NCI-H345 (cell line): ENCODE data around the gene LRP1.

ENCODE experiments used
- DNase-seq: peaks from one replicate; lab custom pipeline; 2025; lab: John Stamatoyannopoulos, UW

The LRP1 gene

DNA sequence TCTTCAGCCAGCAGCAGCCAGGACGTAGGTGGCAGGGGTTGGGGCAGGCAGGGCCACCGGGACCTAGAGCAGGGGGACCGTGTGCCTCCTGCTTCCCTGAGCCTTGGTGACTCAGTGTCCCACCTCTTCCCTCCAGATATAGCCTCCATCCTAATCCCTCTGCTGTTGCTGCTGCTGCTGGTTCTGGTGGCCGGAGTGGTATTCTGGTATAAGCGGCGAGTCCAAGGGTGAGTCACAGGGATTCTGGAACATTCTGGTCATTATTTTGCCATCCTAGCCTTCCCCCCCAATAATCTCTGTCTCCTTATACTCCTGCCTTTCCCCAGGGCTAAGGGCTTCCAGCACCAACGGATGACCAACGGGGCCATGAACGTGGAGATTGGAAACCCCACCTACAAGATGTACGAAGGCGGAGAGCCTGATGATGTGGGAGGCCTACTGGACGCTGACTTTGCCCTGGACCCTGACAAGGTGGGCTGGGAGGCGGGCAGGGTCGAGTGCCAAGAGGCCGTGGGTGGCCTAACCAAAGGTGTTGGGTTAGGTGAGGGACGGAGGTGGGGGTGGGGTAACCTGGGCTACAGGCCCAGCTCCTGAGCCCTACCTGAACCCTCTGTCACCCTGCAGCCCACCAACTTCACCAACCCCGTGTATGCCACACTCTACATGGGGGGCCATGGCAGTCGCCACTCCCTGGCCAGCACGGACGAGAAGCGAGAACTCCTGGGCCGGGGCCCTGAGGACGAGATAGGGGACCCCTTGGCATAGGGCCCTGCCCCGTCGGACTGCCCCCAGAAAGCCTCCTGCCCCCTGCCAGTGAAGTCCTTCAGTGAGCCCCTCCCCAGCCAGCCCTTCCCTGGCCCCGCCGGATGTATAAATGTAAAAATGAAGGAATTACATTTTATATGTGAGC, 83.8 kb downstream of the LRP1 start:
- DNase-seq: no peak

DNA sequence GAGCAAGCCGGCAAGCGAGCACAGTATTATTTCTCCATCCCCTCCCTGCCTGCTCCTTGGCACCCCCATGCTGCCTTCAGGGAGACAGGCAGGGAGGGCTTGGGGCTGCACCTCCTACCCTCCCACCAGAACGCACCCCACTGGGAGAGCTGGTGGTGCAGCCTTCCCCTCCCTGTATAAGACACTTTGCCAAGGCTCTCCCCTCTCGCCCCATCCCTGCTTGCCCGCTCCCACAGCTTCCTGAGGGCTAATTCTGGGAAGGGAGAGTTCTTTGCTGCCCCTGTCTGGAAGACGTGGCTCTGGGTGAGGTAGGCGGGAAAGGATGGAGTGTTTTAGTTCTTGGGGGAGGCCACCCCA, 84.4 kb downstream of the LRP1 start:
- no peak for DNase-seq

DNA sequence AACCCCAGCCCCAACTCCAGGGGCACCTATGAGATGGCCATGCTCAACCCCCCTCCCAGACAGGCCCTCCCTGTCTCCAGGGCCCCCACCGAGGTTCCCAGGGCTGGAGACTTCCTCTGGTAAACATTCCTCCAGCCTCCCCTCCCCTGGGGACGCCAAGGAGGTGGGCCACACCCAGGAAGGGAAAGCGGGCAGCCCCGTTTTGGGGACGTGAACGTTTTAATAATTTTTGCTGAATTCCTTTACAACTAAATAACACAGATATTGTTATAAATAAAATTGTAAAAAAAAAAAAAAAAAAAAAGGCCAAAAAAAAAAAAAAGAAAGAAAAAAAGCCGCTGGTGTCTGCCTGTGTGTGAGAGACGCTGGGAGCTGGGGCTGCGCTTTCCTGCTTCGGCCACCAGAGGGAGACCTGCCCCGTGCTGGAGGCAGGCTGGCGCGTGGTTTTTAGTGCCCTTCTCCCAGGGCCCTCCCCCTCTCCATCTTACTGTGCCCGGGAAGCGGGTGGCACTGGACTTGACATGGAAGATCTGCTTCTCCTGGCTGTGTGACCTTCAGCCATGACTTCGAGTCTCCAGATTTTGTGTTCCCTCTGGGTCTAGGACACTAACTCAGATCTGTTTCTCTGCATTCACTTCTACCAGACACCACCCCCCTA, 84.9 kb downstream of the LRP1 start:
- DNase-seq: peak; percentile 85

DNA sequence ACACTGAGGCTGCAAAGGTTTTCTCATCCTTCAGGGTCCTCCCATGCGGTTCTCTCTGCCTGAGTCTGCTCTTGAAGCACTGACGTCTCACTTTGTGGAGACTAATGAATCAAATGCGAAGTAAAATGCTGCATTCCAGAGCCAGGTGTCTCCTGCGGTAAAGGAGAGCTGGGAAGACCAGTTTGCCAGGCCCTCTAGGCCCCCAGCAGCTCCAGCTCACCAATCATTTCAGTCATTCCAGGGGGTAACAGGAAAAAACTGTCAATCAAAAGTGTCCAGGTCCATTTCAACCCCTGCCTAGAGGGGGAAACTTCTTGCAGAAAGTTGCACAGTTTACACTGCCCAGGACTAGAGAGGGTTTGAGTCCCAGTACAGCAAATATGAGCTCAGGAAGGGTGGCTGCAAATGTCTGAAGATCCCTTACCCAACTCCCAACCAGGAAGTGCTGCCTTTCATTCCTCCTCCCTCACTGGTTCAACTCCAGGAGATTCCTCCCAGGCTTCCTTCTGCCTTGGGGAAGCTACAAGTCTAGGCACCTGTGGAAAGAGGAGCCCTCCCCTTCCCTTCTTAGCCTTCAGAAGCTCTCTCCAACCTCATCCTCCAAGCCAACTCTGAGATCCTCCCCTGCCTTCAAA, 85.6 kb downstream of the LRP1 start:
- DNase-seq: no peak

DNA sequence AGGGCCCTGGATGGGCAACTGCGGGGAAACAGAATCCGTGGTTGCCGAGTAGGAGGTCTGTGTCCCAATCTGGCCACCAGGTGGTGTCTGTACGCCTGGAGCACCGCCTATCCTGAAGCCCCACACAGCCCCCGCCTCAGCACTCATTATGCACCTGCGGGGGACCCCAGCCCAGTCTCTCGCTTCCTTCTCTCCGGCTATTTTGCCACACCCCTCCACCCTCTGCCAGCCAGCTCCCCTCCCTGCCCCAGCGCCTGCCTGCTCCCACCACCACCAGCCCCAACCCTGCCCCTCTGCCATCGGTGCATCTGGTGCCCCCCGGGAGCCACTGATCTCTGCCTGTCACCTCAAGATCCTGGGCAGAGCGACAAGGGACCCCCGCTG, 86.1 kb downstream of the LRP1 start:
- DNase-seq: peak; percentile 80

DNA sequence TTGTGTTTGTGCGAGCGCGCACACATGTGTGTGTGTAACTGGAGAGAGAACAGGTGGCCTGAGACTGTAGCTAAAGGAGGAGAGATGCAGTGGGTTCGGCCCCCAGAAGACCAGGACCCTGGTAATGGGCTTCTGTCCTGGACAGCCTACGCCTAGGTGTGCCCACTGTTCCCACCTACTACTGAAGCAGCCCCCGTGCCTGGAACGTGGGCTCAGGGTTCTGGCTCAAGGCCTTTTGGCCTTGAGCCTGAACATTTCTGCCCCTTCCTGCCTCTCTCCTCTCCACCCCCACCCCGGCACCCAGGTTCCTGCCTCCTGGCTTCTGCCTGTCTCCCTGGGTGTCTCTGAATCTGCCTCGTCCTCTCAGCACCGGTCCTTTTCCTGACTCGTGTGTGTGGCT, 86.8 kb downstream of the LRP1 start:
- DNase-seq: no peak

DNA sequence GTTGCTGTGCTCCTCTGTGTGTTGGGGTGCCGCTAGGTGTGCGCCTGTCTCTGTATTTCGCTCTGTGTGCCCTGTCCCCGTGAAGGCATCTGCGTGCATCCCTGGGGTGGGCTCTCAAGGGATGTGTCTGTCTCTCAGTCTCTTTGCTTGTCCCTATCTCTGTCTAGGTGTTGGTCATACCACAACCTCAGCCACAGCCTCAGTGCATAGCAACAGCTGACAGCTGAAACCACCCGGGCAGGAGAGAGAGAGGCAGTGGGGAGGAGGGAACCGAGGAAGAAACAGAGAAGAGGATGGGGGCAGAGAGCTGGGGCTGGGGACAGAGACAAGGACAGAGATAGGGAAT, 87.4 kb downstream of the LRP1 start:
- peak; percentile 12 for DNase-seq

DNA sequence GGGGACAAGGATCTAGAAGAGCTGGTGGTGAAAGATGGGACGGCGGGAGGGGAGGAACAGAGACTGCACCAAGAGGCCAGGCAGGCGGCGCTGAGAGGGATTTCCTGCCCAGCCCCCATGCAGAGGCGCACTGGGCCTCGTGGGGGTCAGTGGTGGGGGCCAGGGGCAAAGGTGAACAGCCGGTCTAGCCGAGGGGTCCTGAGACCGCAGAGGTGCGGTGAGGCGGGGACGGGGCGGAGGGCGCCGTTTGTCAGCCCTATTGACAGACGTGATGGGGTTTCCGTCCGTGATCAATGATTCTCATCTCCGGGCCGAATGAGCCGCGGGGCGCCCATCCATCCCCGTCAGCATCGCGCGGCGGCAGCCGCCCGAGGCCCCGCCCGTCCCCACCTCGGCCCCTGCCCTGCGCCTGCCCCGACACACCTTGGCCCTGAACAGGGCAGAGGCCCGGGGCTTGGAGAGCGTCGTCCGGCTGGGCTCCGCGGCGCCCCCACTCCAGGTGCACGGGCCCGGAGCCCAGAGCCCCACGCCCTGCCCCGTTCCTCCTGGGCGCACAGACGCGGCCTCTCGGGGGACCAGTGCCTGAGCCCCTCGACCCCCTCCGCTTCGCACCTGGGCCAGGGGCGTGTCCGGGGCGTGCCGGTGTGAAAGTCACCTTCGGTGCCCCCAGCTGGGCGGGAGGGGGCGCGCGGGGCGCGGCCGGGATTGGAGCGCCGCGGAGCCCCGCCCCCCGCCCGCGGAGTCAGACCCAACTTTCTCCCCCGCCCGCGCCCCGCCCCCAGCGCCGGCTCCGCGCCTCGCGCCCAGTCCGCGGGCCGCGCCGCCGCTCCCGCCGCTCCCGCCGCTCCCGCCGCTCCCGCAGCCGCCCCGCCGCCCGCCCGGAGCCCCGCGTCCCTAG, 88.0 kb downstream of the LRP1 start, which contains the start of gene NXPH4:
TSS of gene NXPH4 (plus strand) at position 781 of the 898 bp plus-strand sequence. CDS start 176 bp downstream, outside the sequence.
- DNase-seq: peak; percentile 68

DNA sequence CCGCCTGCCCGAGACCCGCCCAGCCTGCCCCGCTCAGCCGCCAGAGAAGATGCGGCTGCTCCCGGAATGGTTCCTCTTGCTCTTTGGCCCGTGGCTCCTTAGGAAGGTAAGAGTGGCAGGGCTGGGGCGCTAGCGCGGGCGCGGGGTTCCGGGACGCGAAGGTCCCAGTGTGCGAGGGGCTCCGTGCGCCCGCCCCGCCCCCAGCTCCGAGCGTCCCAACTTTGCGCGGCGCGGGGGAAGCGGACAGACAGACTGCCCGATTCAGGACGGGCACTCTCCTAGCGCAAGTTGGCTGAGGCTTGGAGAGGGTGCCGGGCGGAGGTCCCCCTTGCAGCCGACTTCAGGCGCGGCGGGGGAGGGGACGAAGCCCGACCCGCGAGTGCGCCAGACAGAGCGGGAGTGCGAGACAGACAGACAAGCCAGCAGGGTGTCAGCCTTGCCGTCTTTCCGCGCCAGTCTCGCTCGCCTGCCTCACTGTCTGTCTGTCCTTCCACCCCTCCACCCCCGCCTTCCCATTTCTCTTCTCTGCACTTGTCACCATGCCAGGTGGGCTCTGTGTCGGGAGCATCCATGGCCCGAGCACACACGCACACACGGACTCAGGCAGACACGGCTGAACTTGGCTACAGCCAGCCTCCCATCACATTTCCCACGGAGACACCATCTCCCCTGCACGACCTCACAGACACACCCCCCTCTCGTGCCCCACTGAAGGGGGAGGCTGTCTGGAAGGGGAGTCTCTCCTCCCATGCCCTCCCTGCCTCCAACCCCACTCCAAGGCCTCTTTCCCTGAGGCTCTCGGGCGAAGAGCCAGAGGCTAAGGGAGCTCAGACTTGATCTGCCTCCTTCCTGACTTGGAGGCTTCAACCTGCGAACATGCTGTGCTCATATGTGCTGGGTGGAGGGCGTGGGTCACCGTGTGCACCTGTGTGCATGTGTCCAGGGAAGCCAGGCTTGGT, 88.9 kb downstream of the LRP1 start:
- peak; percentile 26 for DNase-seq

DNA sequence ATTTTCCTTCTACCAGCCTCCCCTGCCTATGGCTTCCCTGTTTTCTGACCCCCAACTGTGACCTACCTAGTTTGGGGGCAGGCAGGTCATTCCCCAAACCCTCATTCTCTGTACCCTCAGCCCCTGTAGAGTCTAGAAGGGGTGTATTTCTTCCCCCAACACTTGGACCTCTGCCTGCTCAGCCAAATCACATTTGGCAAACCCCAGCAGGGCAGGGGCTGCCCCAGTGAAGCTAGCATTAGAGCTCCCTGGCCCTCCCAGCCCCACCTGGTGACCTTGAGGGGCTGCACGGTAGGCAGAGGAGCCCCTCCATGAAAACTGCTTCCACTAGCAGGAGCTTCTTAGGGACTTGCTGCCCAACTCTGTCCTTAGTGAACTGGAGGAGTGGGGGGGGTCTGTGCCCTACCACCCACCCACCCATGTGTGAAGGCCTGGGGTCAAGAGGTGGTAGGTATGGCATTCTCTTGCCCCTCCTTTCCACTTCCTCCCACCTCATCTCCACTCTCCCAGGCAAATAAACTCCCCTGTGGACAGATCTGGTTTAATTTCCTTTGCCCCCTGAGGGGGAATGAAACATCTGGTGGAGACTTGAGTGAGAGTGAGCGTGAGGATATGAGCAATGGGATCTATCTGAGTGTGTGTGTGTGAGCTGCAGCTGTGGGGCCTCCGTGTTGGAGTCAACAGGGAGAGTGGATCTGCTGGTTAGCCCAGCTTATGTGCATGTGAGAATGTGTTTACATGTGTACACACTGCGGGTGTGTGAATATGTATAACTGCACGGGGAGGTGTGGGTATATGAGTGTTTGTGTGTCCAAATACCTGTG, 90.0 kb downstream of the LRP1 start:
- DNase-seq: no peak

DNA sequence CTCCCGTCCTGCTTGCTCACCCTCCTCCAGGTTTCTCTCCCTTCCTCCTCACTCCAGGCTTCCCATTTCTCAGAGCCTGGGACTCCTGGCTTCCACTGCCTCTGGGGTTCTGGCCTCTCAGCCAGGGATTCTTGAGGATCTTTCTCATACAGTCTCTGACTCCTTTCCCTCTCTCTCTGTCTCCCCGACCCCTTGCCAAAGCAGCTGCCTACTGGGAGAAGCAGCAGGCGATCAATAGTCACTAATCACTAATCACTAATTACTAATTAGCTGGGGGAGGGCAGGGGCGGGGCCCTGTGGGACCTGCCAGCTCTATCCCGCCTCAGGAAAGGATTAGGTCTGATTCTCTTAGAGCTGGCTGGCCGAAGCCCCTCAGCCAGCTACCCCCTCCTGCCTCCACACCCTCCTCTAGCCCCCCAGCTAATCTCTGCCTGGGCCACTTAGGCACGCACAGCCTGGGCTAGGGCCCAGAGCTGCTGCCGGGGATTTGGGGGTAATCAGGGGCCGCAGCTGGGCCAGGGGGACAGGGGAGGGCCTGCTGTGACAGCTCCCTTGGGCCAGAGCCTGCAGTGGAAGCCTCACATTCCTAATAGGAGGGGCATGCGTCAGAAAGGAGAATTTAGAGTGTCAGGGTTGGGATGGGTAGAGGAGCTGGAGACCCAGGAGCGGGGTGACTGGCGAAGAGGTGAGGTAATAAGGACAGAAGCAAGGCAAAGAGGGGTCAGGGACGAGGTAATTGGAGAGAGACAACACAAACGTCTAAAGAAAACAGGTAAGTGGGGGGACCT, 91.1 kb downstream of the LRP1 start:
- no peak for DNase-seq

DNA sequence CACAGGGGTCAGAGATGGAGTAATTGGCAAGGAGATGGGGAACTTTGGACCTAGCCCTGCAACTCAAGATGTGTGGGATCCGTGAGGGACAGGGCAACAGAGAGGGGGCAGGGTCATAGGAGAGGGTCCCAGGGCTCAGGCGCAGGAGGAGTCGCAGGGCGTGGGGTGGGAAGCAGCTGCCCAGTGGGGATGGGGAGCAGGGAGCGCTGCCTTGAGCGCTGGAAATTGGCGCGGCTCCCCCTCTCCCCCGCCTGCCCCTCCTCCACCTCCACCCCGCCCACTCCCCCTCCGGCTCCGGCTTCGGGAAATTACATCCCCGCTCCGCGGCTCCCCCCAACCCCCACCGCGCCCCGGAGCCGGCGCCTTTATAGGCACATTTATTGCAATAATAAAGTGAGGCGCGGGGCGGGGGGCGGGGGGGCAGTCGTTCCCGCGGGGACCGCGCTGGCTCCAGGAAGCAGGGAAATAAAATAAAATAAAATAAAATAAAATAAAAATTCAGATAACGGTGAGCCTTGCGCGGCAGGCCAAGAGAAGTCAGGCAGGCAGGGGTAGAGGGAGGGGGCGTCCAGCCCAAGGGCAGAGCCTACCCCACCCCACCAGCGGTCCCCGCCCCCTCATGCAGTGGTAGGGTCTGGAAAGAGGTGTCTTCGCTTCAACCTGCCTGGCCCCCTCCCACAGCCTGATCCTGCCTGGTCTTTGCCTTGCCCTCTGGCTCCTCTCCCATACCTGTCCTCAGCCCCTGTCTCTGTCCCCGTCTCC, 91.9 kb downstream of the LRP1 start:
- no peak for DNase-seq

DNA sequence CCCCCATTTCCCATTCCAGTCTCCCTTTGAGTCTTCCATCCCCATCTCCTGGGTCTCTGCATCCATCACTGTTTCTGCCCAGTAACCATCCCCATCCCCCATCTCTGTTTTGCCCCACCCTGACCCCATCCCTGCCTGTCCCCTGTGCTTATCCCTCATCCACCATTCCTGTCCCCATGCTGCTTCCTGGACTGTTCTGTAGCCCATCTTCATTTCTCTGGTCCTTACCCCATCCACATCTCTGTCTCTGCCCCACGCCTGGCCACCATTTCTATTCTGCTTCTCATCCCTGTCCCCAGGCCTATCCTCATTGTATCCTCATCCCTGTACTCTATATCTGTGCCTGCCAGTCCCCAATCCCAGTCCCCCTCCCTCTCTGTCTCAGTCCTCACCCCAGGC, 92.5 kb downstream of the LRP1 start:
- no peak for DNase-seq

DNA sequence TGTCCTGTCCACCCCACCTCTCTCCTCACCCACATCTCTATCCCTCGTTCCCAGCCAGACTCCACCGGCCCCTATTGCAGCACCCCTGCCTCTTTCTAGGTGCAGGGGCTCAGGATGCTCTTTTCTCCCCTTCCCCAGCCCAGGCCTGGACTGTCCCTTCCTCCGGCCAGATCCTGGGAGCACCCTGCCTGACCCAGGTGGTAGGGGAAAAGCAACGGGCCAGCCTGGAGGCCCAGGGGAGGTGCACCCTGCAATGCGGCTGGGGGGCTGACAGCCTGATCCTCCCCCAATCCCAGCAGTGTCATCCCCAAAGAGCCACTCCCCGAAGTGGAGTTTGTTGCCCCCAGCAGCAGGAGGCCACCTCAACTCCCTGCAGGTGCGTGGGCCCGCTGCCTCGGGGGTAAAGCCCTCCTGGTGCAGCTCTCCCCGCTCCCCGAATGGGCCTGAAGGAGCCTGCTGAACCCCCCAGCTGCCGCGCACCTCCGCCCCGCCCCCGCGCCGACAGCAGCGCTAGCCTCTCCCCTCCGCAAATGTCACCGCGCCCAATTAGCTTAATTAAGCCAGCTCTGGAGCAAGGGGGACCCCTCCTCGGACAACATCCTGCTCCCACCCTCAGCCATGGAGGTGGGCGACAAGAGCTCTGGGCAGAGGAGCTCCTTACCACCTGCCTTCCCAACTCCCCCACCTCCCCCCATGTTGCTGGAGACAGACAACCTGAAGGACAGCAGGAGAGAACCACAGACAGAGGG, 93.1 kb downstream of the LRP1 start:
- DNase-seq: no peak

DNA sequence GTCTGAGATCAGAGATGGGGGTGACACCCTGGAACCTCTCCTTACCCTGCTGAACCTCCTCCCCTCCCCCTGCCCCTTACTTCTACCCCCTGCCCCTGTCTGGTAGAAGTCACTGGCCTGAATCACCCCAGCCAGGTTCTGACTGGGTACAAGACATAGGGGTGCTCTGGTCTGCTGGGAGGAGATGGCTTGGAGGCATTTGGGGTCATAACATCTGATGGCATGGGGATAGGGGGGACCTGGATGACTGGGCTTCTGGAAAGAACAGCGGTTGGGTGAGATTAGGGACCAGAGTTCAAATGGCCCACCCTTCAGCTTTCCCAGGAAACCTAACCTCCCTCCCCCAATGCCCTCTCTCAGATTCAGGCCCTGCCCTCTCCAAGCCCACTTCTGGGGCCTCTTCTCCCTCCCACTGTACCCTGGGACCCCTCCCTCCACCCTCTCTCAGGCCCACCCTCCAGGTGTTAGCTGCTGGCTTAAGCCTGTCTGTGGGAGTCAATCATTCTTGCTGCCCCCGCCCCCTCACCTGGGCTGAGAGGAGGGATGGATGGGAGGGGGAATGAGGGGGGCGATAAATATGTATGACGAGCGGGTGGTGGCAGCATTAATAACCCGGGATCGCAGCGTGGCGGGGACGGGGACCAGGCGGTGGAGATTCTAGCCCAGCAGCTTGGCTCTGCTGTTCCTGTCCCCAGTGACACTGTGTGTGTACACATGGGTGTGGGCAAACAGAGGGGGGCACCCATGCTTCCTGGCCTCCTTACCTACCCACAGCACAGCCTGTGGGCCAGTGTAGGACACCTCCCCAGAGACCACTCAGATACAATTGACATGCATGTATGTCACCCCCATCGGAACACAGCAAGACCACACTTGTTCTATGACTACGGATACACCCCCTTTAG, 94.3 kb downstream of the LRP1 start:
- DNase-seq: no peak
